HG03135 (cell line): Measurements from ENCODE around the gene SPNS3.

Experiments
- ATAC-seq: cut with Tn5 transposase; IDR thresholded peaks from one replicate; pipeline ENCODE4 v1.9.1; 2021; ENCODE audit warnings: mild to moderate bottlenecking, moderate library complexity; ENCODE audit not compliant: unreplicated experiment

Gene SPNS3

GRCh38 chr17:4463818-4464476 is 30.2 kb downstream of the SPNS3 start:
- ATAC-seq: no peak

GRCh38 chr17:4465786-4466185 is 32.0 kb downstream of the SPNS3 start:
- ATAC-seq: no peak

- ATAC-seq: no peak
Measured at GRCh38 chr17:4467287-4467686, 33.5 kb downstream of the SPNS3 start.

- ATAC-seq: no peak
Measured at GRCh38 chr17:4469552-4469951, 35.8 kb downstream of the SPNS3 start.

GRCh38 chr17:4472286-4472685 is 38.5 kb downstream of the SPNS3 start:
- no peak for ATAC-seq

GRCh38 chr17:4474093-4474492 is 40.4 kb downstream of the SPNS3 start:
- no peak for ATAC-seq

- no peak for ATAC-seq
Measured at GRCh38 chr17:4475001-4475400, 41.3 kb downstream of the SPNS3 start.

GRCh38 chr17:4475463-4475862 is 41.7 kb downstream of the SPNS3 start:
- ATAC-seq: no peak

DNA sequence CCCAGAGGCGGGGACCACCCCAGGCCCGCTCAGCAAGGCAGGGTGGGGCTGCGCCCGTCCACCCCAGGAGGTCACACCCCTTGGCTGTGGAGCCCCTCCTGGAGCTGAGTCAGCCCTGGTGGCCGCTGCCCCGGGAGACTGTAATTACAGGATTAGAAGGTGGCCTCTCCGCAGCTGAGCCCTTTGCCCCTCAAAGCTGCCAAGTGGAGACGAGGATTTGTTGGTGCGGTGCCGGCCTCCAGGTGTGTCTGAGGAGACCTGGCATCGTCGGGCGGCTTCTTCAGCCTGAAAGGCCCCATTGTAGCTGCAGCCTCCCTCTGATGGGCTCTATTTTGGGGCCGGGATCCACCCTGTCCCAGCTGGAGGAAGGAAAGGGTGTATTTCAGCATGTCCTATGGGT is 42.3 kb downstream of the SPNS3 start:
- ATAC-seq: no peak

- ATAC-seq: no peak
Measured at GRCh38 chr17:4476511-4477070, 42.9 kb downstream of the SPNS3 start.

DNA sequence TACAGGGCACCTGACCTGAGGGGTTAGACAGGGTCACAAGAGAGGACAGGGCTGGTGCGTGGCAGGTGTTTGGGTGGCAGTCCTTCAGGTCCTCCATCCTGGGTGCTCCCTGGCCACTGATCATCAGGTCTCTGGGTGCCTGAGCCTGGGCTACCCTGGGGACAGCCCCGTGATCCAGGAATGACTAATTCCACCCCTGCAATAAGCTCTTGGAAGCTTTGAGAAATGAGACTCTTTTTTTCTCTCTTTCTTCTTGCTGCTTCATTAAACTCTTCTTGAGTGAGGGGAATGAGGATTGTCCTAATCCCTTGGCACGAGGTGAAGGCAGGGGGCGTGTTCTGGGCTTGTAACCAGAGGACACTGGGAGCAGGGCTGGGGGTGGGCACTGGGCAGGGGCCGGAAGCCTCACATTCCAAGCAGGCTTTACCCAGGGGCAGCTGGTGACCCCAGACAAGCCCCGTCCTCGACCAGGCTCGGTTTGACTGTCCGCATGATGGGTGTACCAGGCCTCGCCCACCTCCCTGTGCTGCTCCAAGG is 43.6 kb downstream of the SPNS3 start:
- ATAC-seq: no peak

- ATAC-seq: no peak
Measured at GRCh38 chr17:4478318-4478830, 44.6 kb downstream of the SPNS3 start.

GRCh38 chr17:4479340-4479981 is 45.7 kb downstream of the SPNS3 start:
- no peak for ATAC-seq

- ATAC-seq: no peak
Measured at GRCh38 chr17:4479982-4480751, 46.4 kb downstream of the SPNS3 start.

DNA sequence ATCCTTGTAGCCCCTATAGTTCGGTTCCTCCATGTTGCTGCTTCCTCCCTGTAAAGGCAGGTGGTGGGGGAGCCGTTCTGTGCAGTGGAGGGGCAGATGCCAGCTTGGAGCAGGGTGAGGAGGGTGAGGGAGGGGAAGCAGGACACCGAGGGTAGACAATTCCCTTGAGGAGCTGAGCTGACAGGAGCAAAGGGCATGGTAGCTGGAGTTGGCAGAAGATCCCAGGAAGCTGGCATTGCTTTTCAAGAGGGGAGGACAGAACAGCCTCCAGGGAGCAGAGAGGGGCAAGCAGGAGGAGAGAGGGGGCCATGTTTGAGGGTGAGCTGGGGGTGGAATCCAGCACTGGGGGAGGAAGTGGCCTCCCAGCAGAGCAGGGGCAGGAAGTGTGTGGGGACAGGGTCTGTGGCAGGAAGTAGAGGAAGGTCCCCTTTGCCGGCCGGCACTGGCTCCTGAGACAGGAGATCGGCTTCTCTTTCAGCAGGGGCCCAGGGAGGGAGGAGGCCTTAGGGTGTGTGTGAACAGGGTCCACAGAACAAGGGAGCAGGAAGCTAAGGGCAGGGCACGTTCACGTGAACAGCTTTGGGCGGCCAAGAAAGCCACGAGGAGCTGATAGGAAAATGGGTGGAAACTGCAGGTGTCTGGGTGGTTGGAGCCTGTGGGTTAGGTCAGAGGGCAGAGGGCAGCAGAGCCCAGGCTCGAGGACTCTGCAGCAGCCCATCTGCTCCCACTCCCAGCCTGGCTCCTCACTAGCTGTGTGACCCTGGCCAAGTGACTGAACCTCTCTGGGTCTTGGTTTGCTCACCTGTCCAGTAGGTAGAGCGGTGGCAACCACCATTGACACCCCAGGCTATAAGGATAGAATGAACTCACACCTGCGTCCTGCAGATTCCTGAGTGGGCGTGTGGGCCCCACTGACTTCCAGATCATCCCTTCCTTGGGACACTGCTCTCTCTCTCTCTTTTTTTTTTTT is 47.5 kb downstream of the SPNS3 start:
- no peak for ATAC-seq

GRCh38 chr17:4482338-4483011 is 48.7 kb downstream of the SPNS3 start:
- ATAC-seq: no peak

DNA sequence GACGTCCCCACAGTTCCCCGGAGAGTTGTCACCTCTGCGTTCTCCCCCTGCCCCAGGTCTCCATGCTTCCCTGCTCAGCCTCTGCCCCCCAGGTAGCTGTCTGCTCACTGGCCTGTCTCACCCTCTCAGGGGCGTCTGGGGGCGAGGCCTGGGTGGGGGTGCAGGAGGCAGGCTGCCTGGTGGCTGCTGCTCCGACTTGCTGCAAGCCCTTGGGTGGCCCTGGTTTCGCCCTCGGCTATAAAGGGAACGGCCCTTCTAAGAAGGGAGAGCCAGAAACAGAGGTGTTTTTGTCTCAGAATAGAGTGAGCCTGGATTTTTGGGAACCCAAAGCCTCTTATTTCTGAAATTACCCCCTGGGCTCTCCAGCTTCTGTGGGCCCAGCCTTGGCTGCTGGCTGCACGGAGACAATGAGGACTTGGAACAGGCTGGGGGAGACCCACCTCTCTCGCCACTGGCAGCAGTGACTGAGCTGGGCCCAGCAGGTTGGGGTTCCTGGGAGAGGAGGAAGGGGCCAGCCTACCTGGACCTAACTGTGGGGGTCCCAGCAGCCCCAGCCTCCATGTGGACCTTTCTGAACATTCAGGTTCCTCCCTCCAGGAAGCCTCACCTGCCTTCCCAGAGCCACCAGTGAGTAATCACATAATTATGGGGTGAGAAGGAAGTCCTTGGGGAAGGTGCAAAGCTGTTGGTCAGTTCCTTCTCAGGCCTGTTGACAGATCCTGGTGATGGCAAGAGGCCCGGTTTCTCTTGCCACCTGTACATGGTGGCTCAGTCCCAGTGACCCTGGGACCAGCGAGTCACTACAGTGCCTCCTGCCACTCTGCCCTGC is 49.5 kb downstream of the SPNS3 start:
- ATAC-seq: no peak
